Measurements from ENCODE around the gene PDE4D. TPM values are rescaled to one million over a fixed set of nuclear protein-coding genes. Genes with fewer than 3 reads are reported as not detected.
"Not testable (repeated sequence)": the region's sequence is repeated elsewhere in the genome, so short reads cannot be mapped to it uniquely, and the experiment has no call there.

Gene PDE4D
- total RNA-seq, 1 donor from 2014 or later = 44.8 TPM

DNA sequence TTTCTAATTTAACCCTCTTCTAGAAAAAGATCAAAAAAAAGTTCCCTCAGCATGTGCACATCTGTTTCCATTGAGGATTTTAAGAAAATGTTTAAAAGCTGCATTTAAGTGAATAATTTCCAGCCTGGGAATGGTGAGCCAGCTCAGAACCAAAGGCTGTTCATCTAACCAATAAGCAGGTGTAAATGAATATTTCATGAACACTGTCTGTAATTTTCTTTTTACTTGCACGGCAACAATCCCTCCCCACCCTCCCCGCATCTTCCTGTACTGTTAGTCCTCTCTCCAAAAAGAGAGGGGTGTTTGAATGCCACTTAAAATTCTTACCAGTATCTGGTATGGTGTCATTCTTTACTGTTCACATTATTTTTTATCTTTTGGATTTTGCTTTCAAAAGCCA lies 425.6 kb downstream of the PDE4D start:
- no peaks in the 10 kb centered on the region for H3K36me3 ChIP-seq
- no peak overlapping the region for H3K27ac ChIP-seq
- no peaks in the 10 kb centered on the region for H3K4me1 ChIP-seq
- no peak overlapping the region for H3K4me3 ChIP-seq
- intact Hi-C loops (cut with DNase I) = no loop called here
- no peaks in the 10 kb centered on the region for H3K27me3 ChIP-seq
- TF ChIP-seq, protein P1, sequence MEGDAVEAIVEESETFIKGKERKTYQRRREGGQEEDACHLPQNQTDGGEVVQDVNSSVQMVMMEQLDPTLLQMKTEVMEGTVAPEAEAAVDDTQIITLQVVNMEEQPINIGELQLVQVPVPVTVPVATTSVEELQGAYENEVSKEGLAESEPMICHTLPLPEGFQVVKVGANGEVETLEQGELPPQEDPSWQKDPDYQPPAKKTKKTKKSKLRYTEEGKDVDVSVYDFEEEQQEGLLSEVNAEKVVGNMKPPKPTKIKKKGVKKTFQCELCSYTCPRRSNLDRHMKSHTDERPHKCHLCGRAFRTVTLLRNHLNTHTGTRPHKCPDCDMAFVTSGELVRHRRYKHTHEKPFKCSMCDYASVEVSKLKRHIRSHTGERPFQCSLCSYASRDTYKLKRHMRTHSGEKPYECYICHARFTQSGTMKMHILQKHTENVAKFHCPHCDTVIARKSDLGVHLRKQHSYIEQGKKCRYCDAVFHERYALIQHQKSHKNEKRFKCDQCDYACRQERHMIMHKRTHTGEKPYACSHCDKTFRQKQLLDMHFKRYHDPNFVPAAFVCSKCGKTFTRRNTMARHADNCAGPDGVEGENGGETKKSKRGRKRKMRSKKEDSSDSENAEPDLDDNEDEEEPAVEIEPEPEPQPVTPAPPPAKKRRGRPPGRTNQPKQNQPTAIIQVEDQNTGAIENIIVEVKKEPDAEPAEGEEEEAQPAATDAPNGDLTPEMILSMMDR (IDR thresholded peaks at IDR 0.05) = no peak
- DNase-seq (ENCODE audit: low spot score in 2 of 2) = no peak
- no peaks in the 10 kb centered on the region for H3K9me3 ChIP-seq

DNA sequence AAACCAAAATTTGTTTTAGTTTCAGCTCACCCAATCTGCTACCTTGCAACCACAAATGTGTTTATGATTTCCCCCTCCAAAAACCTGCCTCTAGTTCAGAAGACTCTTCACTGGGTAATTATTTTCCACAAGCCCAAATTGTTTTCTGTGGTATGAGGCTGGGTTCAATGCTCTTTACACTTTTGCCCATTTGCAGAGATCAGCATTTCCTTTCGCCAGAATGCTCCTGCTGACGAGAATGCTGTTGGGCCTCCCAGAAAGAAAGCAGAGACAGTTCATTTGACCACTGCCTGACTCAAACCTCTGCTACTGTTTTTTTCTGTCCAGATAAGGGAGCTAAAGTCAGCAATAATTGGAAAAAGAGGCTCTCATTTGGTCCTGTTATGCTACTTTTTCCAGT lies 427.3 kb downstream of the PDE4D start:
- Histone ChIP-seq H3K9me3 (no peaks in the 10 kb centered on the region), H3K4me1 (no peaks in the 10 kb centered on the region), H3K27me3 (no peaks in the 10 kb centered on the region), H3K4me3 (no peak overlapping the region), H3K27ac (no peak overlapping the region), H3K36me3 (no peaks in the 10 kb centered on the region)
- TF ChIP-seq, protein P1 (IDR thresholded peaks at IDR 0.05) = no peak
- no peak for DNase-seq (ENCODE audit: low spot score in 2 of 2)
- intact Hi-C loops (cut with DNase I) = no loop called here

DNA sequence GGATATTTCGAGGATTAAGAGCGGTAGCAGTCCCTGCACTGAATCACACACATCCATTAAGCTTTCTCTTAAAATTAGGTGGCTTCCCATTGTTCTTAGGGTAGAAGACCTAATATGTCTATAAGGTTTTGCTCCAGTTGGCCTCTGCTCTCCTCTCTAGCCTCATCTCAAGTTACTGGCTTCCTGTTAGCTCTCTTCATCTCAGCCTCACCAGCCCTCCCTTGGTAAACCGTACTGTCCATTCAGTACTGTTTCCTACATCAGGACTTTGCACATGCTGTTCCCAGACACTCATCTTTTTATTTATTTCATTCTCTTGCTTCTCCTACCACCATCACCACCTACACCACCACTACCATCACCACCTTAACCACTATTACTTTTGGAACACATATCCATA lies 428.6 kb downstream of the PDE4D start:
- DNase-seq (ENCODE audit: low spot score in 2 of 2) = no peak
- Histone ChIP-seq H3K4me3 (no peak overlapping the region), H3K36me3 (no peaks in the 10 kb centered on the region), H3K9me3 (no peaks in the 10 kb centered on the region), H3K27me3 (no peaks in the 10 kb centered on the region), H3K4me1 (no peaks in the 10 kb centered on the region), H3K27ac (no peak overlapping the region)
- intact Hi-C loops (cut with DNase I) = no loop called here
- TF ChIP-seq, protein P1 (IDR thresholded peaks at IDR 0.05) = no peak

DNA sequence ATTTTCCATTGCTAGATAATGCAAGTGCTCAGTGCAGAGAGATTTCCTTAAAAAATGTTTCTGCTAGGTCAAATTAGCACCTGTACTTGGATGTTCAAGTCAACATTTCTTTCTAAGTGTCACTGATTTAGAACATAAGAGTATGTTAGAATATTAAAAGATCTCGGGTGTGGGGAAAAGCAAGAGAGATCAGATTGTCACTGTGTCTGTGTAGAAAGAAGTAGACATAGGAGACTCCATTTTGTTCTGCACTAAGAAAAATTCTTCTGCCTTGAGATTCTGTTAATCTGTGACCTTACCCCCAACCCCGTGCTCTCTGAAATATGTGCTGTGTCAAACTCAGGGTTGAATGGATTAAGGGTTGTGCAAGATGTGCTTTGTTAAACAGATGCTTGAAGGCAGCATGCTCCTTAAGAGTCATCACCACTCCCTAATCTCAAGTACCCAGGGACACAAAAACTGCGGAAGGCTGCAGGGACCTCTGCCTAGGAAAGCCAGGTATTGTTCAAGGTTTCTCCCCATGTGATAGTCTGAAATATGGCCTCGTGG lies 429.8 kb downstream of the PDE4D start:
- H3K4me1 ChIP-seq; H3K27me3 ChIP-seq; H3K9me3 ChIP-seq; intact Hi-C loops (cut with DNase I); H3K27ac ChIP-seq; DNase-seq (ENCODE audit: low spot score in 2 of 2); H3K4me3 ChIP-seq; H3K36me3 ChIP-seq: not testable (repeated sequence)

DNA sequence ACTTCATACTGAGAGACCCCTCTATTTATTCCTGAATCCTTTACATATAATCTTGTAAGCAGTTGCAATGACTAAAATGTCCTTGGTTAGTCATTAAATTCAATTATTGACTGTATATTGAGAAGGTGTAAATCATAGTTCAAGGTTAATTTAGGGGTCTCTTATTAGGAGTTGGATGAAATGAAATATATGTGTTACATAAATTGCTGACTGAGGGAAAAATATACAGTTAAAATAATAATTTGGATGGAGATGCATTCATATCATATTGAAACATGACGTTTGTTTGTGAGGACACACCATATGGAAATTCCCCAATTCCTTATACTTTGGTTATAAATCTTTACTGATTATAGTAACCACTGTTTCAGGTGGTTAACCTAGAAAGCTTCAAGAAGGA lies 430.6 kb downstream of the PDE4D start:
- no peak overlapping the region for H3K4me3 ChIP-seq
- no peaks in the 10 kb centered on the region for H3K4me1 ChIP-seq
- no peaks in the 10 kb centered on the region for H3K36me3 ChIP-seq
- no peak for DNase-seq (ENCODE audit: low spot score in 2 of 2)
- no peaks in the 10 kb centered on the region for H3K27me3 ChIP-seq
- TF ChIP-seq, protein P1 (IDR thresholded peaks at IDR 0.05) = no peak
- H3K27ac ChIP-seq = no peak overlapping the region
- H3K9me3 ChIP-seq = no peaks in the 10 kb centered on the region
- intact Hi-C loops (cut with DNase I) = no loop called here

DNA sequence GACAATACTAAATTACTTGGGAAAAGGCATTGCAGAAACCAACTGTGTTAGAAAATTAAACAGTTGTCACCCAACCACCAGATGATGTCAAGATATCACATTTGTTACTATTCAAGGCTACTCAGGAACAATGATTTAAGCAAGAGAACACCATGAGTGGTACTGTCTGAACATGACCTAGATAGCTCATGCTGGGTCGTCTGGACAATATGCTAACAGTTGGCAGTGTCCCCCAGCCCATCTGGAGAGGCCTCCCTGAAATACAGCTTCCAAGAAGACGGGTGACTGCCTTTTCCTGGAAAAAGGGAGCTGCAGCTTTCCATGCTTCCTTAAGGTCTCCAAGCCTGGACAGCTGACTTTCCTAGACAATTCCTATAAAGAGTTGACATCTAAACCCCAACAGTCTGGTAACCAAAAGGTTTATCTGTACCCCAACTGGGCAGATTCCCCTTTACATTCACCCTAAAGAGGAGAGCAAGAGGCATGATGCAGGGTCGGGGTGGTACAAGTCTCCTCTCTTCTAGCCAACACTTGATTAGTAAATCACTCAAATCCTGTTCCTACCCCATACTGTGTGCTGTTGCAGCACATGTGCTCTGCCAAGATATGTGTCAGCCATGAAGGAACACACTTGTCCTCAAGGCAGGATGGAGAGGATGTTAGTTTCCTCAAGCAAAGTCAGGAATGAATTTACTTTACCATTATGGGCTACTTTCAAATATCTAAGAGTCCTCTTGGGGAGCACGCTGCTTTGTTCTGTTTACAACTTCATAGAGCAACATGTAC lies 433.0 kb downstream of the PDE4D start:
- TF ChIP-seq, protein P1 (IDR thresholded peaks at IDR 0.05) = no peak
- intact Hi-C loops (cut with DNase I) = no loop called here
- Histone ChIP-seq H3K27ac (no peak overlapping the region), H3K9me3 (no peaks in the 10 kb centered on the region), H3K4me3 (no peak overlapping the region), H3K27me3 (no peaks in the 10 kb centered on the region), H3K4me1 (no peaks in the 10 kb centered on the region), H3K36me3 (no peaks in the 10 kb centered on the region)
- DNase-seq (ENCODE audit: low spot score in 2 of 2) = no peak
